Measurements from ENCODE around the gene ZHX3. TPM values are rescaled to one million over a fixed set of nuclear protein-coding genes. Genes with fewer than 3 reads are reported as not detected.

ZHX3 gene
- total and polyA plus RNA-seq, 4 donors: 3.2 to 30.0 (median 8.0) TPM

- Histone ChIP-seq H3K9ac (ENCODE audit: low read depth in 1 of 2, low read length in 2 of 2) (no peak overlapping the region), H3K4me3 (ENCODE audit: low read depth in 1 of 3, low read length in 3 of 3) (no peak overlapping the region), H3K27ac (ENCODE audit: low read depth in 1 of 2, low read length in 2 of 2) (peak overlapping the region; percentile 34 to 61), H3K27me3 (ENCODE audit: control insufficient read depth in 4 of 4, insufficient read depth in 4 of 4, low read length in 3 of 4) (no peaks in the 10 kb centered on the region), H3K36me3 (ENCODE audit: control insufficient read depth in 4 of 4, insufficient read depth in 3 of 4, low read depth in 1 of 4, low read length in 3 of 4) (no peaks in the 10 kb centered on the region), H3K4me1 (ENCODE audit: control insufficient read depth in 4 of 4, insufficient read depth in 4 of 4, low read length in 3 of 4) (peaks cover 0 to under 1% (median 0%) of the 10 kb centered on the region in 4 donors), H3K9me3 (ENCODE audit: control insufficient read depth in 4 of 4, low read length in 3 of 4) (no peaks in the 10 kb centered on the region)
- 87% methylated on average over 15 of the region's 15 CpGs for WGBS
- DNase-seq (ENCODE audit: low spot score): no peak
- TF ChIP-seq NR2F2 (IDR thresholded peaks at IDR 0.05) (peak; percentile 84), RAD21 (IDR thresholded peaks at IDR 0.05) (peak in 1 of 2 donors; percentile 40), YY1 (IDR thresholded peaks at IDR 0.05) (no peak)
These were observed 17.2 kb upstream of the ZHX3 start for GRCh38 chr20:41334443-41335421.

GRCh38 chr20:41334036-41334435, 16.5 kb upstream of the ZHX3 start:
- DNase-seq (ENCODE audit: low spot score): no peak
- WGBS: 94% methylated on average over 2 of the region's 2 CpGs
- peak overlapping the region in 1 of 2 donors; percentile 34 for H3K27ac ChIP-seq (ENCODE audit: low read depth in 1 of 2, low read length in 2 of 2)

GRCh38 chr20:41331731-41332130, 14.2 kb upstream of the ZHX3 start:
- Histone ChIP-seq H3K9me3 (ENCODE audit: control insufficient read depth in 4 of 4, low read length in 3 of 4) (no peaks in the 10 kb centered on the region), H3K4me3 (ENCODE audit: low read depth in 1 of 3, low read length in 3 of 3) (no peak overlapping the region), H3K27me3 (ENCODE audit: control insufficient read depth in 4 of 4, insufficient read depth in 4 of 4, low read length in 3 of 4) (no peaks in the 10 kb centered on the region), H3K4me1 (ENCODE audit: control insufficient read depth in 4 of 4, insufficient read depth in 4 of 4, low read length in 3 of 4) (no peaks in the 10 kb centered on the region), H3K9ac (ENCODE audit: low read depth in 1 of 2, low read length in 2 of 2) (no peak overlapping the region), H3K27ac (ENCODE audit: low read depth in 1 of 2, low read length in 2 of 2) (no peak overlapping the region), H3K36me3 (ENCODE audit: control insufficient read depth in 4 of 4, insufficient read depth in 3 of 4, low read depth in 1 of 4, low read length in 3 of 4) (no peaks in the 10 kb centered on the region)
- DNase-seq (ENCODE audit: low spot score): no peak
- 96% methylated on average over 4 of the region's 4 CpGs for WGBS
- TF ChIP-seq EGR1 (IDR thresholded peaks at IDR 0.05; ENCODE audit: low read depth in 2 of 2) (no peak), REST (IDR thresholded peaks at IDR 0.05) (no peak), TAF1 (conservative IDR thresholded peaks at IDR 0.05) (no peak), HNF4G (IDR thresholded peaks at IDR 0.05) (no peak), FOXA2 (IDR thresholded peaks at IDR 0.05) (no peak), CTCF (IDR thresholded peaks at IDR 0.05; ENCODE audit: low read depth, low read length, missing input control) (no peak), ZBTB33 (IDR thresholded peaks at IDR 0.05) (no peak), FOXA1 (IDR thresholded peaks at IDR 0.05) (no peak)

More at GRCh38 chr20:41334036-41334435, 16.5 kb upstream of the ZHX3 start:
- no peak overlapping the region for H3K4me3 ChIP-seq (ENCODE audit: low read depth in 1 of 3, low read length in 3 of 3)
- H3K27me3 ChIP-seq (ENCODE audit: control insufficient read depth in 4 of 4, insufficient read depth in 4 of 4, low read length in 3 of 4): no peaks in the 10 kb centered on the region
- H3K9ac ChIP-seq (ENCODE audit: low read depth in 1 of 2, low read length in 2 of 2): no peak overlapping the region
- TF ChIP-seq MAX (IDR thresholded peaks at IDR 0.05) (no peak), GABPA (IDR thresholded peaks at IDR 0.05 in 1 of 2, conservative IDR thresholded peaks at IDR 0.05 in 1 of 2) (no peak), CTCF (IDR thresholded peaks at IDR 0.05; ENCODE audit: low read depth, low read length, missing input control) (no peak)
- H3K36me3 ChIP-seq (ENCODE audit: control insufficient read depth in 4 of 4, insufficient read depth in 3 of 4, low read depth in 1 of 4, low read length in 3 of 4): no peaks in the 10 kb centered on the region
- no peaks in the 10 kb centered on the region for H3K9me3 ChIP-seq (ENCODE audit: control insufficient read depth in 4 of 4, low read length in 3 of 4)
- H3K4me1 ChIP-seq (ENCODE audit: control insufficient read depth in 4 of 4, insufficient read depth in 4 of 4, low read length in 3 of 4): no peaks in the 10 kb centered on the region

Measured in liver (tissue), 9 donors.